ENCODE measurements around the gene PLA2G6.

- TF ChIP-seq CTCF (IDR thresholded peaks at IDR 0.05) (no peak), POLR2A (IDR thresholded peaks at IDR 0.05) (no peak)
Measured at GRCh38 chr22:38203855-38204514, 22.4 kb upstream of the PLA2G6 start.

Data from prostate gland (tissue), 2 donors.